Measurements from ENCODE around the gene BUD23. TPM values are rescaled to one million over a fixed set of nuclear protein-coding genes. Genes with fewer than 3 reads are reported as not detected.
"Not testable (repeated sequence)": the region's sequence is repeated elsewhere in the genome, so short reads cannot be mapped to it uniquely, and the experiment has no call there.

Gene BUD23, protein sequence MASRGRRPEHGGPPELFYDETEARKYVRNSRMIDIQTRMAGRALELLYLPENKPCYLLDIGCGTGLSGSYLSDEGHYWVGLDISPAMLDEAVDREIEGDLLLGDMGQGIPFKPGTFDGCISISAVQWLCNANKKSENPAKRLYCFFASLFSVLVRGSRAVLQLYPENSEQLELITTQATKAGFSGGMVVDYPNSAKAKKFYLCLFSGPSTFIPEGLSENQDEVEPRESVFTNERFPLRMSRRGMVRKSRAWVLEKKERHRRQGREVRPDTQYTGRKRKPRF
- total RNA-seq (2014; rRNA removed; shearing (Covaris generic)): 91.2 and 144 TPM in 2 replicates

DNA sequence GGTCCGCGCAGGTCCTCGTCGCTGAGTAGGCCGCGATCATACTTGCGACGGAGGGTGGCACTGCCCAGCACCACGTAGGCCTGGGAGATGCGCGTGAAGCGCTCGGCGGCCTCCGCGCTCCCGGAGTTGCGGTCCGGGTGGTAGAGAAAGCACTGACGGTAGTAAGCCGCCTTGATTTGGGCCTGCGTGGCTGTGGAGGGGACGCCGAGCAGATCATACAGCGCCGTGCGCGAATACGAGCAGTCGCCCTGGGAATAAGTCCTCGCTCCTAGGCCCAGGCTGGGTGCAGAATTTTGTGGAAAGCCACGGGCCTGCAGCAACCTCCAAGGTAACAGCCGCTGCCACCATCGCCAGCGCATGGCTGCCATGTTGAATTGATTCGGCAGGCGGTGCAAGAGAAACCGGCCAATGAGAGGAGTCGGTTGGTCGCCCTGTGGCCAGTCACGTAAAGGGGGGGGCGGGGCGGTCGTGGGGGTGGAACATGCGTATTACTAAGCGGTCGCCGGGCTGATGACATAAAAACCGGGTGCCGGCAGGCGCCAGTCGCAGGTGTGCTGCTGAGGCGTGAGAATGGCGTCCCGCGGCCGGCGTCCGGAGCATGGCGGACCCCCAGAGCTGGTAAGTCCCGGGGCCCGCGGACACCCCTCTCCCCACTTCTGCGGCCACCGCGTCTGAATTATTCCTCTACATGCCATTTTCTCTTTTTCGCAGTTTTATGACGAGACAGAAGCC, at the start of gene BUD23, which contains the start of gene DNAJC30:
Gene BUD23, plus strand, starts transcription at position 542 of the 732 bp plus-strand sequence. Its CDS starts 29 bp downstream, at position 571.
Gene DNAJC30, minus strand, starts transcription at position 398 of the 732 bp plus-strand sequence. Its CDS starts 30 bp downstream, at position 368.
- DNase-seq (ENCODE audit: low read depth): peak; percentile 95

DNA sequence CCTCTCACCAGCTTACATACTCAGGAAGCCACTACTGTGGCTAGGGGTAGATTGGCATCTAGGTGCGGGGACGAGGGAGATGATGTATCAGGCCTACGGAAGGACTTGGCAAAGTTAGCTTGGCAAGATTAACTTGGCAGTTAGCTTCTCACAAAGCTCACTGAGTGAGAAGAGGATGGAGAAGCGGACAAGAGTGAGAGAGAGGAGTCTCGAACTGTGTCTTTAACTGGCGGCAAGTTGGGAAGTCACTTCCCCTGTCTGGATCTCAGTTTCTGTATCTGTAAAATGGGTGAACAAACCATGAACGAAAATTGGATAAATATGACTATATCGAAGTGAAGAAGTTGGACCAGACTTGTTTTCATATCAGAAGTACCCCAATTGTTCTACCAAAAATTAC, 49.6 kb upstream of the BUD23 start:
- DNase-seq (ENCODE audit: low read depth): no peak

DNA sequence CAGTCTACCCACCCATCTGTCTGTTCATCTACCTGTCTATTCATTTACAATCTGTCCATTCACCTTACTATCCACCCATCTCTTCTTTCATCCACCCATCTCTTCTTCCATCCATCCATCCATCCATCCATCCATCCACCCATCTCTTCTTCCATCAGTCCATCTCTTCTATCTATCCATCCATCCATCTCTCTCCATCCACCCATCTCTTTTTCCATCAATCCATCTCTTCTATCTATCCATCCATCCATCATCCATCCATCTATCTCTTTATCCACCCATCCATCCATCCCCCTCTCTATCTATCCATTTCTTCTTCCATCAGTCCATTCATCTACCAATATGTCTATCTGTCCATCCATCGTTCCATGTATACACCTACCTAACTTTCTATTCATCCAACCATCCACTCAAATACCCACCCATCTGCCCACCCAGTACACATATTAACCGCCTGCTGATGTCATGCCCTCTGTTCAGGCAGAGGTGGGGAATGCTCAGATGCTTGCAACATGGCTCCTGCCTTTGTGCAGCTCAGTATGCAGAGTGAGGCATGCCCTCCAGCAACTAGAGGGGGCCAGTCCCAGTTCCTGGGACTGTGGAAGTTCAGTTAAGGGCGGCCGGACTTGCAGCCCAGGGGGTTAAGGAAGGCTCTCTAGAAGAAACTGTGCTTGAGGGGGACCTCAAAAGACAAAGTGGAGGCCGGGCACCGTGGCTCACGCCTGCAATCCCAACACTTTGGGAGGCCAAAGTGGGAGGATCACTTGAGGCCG, 47.8 kb upstream of the BUD23 start:
- DNase-seq (ENCODE audit: low read depth): no peak

DNA sequence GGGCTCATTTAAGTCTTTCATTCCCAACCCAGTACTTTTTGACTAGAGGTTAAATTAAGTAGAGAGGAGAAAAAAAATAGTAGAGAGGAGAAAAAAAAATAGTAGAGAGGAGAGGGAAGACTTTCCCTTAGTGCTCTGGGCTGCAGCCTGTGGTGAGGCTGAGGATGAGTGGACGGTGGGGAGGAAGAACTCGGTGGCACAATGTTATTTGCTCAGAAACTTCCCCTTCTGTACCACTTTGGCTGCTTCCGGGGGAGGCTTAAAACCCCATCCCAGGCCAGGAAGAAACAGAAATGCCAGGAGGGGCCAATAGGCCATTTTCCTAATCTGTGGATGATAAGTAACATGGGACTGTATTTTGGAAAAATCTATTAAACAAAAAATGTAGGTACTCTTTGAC, 44.5 kb upstream of the BUD23 start:
- DNase-seq (ENCODE audit: low read depth): no peak

DNA sequence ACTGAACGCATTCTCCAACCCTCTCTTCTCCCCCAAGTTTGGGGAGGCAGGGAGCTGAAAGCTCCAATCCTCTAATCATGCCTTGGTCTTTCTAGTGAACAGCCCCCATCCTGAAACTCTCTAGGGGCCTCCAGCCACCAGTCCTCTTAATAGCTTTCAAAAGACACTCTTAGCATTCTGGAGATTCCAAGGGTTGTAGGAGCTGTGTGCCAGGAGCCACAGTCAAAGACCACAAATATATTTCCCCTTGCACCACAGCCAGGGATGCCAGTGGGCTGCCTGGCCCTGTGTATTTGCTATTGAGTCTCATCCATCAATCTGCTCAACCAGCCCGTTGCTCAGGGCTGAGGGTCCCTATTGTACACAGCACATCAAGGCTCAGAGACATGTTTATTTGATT, 40.6 kb upstream of the BUD23 start:
- DNase-seq (ENCODE audit: low read depth): no peak

DNA sequence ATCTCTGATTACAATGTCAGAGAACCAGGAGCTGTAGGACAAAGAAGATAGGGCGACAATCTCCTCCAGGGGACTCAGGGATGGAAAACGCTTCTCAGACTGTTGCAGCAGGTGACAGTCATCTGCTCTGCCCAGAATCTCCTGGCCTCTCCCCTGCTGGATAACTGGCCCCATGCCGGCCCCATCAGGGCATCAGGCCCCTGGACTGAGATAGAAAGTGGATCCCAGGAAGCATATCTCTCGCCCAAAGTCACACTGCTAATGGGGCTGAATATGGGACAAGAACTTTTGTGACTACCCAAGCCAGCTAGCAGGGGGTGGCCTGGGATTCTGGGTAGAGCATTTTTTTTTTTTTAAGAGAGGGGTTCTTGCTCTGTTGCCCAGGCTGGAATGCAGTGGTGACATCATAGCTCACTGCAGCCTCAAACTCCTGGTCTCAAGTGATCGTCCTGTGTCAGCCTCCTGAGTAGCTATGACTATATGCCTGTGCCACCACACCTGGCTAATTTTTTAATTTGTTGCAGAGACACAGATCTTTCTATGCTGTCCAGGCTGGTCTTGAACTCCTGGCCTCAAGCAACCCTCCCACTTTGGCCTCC, 38.6 kb upstream of the BUD23 start:
- DNase-seq (ENCODE audit: low read depth): no peak

DNA sequence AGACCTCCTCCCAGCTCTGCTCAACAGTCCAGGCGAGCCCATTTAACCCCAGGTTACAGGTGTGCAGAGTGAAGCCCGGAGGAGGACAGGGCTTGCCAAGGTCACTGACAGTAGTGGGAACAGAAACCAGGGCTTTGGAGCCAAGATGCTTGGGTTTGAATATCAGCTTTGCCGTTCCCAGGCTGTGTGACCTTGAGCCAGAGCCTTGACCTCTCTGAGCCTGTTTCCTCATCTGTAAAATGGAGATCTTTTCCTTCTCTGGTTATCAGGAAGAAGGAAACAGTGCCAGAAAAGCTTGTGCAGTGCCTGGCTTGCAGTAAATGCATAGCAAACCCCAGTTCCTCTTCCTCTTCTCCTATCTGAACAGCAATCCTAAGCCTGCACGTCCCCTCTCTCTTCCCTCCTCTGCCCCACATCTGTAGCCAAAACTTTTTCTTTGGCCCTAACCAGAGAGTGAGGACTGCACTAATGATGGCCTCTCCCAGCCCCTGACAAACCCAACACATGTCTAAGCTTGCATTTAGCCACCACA, 37.7 kb upstream of the BUD23 start:
- DNase-seq (ENCODE audit: low read depth): no peak

DNA sequence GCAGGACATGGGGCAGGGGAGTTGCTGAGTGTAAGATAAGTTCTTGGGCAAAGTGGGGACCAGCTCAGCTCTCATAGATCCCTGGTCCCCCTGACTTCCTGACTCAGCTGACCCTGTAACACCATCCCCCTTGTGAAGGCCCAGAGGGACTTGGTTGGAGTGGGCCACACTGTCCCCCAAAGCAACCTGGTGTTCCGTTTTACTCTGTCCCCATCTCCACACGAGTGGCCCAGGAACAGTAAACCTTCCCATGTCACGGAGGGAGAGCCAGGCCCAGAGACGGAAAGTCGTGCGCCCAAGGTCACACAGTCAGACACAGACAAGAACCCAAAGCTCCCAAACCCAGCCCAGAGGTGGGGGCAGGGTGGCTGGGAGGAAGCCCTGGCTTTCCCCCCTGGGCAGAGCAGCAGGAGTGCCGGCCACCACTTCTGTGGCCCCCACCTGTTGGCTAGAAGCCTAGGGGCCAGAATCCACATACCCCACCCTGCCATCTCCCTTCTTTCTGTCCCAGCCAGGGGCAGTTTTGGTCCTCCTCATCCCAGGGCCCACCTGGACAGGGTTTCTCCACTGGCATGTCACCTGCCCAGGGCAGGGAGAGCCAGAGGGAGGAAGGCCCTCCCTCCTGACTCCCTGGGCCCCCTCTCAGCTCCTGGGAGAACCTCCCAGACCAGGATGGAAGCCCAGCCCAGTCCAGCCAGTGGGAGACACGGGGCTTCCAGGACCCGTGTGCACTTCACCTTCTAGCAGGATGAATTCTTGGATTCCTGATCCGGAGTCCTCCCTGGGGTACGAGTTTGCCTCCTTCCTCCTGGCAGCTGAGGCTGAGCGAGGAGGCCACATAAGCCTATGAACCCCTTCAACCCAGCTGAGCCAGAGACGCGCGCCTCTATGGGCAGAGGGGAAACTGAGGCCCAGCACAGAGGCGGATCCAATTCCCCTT, 36.3 kb upstream of the BUD23 start:
- DNase-seq (ENCODE audit: low read depth): no peak

DNA sequence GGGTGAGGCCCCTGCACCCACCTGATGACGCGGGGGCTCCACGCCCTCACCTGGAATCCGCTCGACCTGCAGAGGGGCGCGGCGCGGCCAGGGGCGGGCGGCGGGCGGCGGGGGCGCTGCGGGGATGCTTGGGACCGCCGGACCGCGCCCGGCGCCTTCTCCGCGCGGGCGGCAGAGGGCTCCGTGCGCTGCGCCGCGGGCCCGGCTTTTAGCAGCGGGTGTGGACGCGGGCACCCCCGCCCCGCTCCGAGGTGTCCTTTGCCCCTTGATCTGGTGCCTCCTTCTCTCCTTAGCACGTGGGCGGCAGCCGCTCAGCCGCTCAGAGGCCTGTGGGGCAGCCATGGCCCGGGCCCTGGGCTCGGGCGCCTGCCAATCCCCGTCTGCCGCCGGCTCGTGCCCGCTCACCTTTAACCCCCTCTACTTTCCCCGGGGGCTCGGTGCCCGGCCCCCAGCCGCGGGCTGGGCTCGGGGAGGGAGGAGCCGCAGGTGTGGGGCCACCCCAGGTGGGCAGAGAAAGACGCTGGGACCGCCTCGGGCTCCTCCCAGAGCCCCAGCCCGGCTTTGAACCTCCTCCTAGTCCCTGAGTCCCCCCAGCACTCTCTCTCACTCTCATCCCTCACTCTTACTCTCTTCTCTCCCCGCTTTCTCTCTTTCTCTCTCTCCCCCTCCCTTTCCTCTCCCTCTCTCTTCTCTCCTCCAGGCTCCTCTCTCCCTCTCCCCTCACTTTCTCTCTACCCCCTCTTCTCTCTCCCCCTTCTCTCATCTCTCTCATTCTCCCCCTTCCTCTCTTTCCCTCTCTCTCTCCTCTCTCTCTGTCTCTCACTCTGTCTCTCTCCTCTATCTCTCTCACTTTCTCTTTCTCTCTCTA, 35.4 kb upstream of the BUD23 start:
- DNase-seq (ENCODE audit: low read depth): no peak

DNA sequence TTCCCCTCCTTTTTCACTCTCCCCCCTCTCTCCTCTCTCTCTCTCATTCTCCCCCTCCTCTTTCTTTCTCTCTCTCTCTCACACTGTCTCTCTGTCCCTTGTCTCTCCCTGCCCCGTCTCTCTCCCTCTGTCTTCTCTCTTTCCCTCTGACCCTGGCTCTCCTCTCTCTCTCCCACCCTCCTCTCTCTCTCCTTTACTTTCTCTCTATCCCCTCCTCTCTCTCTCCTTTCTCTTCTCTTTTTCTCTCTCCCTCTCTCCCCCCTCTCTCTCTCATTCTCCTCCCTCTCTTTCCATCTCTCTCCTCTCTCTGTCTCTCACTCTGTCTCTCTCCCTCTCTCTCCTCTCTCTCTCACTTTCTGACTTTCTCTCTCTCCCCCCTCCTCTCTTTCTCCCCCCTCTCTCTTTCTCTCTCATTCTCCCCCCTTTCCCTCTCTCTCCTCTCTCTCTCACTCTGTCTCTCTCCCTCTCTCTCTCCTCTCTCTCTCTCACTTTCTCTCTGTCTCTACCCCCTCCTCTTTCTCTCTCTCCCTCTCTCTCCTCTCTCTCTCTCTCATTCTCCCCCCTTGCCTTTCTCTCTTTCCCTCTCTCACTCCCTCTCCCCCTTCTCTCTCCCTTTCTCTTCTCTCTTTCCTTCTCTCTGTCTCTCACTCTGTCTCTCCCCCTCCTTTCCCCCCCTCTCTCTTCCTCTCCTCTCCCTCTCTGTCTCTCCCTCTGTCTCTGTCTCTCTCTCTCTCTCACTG, 34.6 kb upstream of the BUD23 start:
- no peak for DNase-seq (ENCODE audit: low read depth)

DNA sequence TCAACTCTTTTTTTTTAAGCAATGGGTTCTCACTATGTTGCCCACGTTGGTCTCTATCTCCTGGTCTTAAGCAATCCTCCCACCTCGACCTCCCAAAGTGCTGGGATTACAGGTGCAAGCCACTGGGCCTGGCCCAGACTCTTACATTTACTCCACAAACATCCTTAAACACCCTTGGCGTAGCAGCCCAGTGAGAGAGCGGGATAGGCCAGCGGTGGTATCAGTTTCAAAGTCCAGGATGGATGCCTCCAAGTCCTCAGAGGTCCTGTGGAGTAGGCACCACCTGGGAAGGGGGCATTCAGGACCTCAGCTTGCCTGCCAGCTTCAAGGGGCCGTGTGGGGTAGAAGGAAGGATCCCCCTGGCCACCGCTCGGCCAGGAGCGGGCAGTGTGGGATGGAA, 33.8 kb upstream of the BUD23 start:
- no peak for DNase-seq (ENCODE audit: low read depth)

DNA sequence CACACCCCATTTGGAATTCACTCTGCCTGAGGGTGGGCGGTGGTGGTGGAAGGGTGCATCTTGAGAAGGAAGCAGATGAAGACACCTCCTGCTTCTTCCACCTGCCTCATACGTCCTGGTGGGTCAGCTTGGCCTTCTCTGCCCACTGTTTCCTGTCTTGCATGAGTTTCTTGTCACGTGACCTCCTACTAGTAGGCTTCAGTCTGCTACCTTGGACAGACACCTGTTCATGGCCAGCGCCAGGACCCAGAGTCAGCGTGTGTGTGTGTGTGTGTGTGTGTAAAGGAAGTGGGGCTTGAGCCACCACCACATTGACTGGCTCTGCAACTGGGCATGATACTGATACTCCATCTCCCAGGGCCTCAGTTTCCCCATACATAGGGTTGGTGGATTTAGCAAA, 32.9 kb upstream of the BUD23 start:
- DNase-seq (ENCODE audit: low read depth): no peak

DNA sequence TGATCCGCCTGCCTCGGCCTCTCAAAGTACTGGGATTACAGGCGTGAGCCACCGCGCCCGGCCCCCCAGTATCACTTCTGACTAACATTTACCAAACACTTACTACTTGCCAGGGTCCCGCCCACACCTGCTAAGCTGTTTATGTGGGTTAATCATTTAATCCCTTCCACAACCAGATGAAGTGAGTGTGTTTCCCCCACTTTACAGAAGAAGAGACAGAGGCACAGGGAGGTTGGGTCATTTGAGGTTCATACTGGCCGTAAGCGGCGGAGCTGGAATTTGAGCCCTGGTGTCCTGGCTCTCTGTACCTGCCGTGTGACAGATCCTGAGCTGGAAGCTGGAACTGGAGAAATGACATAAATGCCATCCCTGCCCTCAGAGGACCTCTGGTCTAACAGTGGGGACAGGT, 30.9 kb upstream of the BUD23 start:
- no peak for DNase-seq (ENCODE audit: low read depth)

DNA sequence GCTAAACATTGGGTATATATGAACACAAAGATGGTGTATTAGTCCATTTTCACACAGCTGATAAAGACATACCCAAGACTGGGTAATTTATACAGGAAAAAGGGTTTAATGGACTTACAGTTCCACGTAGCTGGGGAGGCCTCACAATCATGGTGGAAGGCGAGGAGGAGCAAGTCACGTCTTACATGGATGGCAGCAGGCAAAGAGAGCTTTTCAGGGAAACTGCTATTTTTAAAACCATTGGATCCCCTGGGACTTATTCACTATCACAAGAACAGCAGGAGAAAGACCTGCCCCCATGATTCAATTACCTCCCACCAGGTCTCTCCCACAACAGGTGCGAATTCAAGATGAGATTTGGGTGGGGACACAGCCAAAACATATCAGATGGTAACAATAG, 28.1 kb upstream of the BUD23 start:
- DNase-seq (ENCODE audit: low read depth): not testable (repeated sequence)

DNA sequence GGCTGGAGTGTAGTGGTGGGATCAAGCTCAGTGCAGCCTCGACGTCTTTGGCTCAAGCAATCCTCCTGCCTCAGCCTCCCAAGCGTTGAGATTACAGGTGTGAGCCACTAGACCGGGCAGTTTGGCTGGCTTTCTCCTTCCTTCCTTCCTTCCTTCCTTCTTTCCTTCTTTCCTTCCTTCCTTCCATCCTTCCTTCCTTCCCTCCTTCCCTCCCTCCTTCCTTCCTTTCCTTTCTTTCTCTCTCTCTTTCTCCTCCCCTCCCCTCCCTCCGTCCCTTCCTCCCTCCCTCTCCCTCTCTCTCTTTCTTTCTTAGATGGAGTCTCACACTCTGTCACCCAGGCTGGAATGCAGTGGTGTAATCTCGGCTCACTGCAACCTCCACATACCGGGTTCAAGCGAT, 23.4 kb upstream of the BUD23 start:
- no peak for DNase-seq (ENCODE audit: low read depth)

DNA sequence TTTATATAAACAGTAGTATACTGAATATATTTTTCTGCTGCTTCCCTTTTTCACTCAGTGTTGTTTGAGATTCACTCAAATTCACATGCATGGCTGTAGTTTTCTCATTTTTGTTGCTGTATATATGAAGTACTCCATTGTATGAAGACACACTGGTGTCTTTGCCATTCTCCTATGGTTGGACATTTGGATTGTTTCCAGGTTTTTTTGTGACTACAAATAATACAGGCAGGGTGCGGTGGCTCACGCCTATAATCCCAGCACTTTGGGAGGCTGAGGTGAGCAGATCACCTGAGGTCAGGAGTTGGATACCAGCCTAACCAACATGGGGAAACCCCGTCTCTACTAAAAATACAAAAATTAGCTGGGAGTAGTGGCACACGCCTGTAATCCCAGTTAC, 22.8 kb upstream of the BUD23 start:
- not testable (repeated sequence) for DNase-seq (ENCODE audit: low read depth)

DNA sequence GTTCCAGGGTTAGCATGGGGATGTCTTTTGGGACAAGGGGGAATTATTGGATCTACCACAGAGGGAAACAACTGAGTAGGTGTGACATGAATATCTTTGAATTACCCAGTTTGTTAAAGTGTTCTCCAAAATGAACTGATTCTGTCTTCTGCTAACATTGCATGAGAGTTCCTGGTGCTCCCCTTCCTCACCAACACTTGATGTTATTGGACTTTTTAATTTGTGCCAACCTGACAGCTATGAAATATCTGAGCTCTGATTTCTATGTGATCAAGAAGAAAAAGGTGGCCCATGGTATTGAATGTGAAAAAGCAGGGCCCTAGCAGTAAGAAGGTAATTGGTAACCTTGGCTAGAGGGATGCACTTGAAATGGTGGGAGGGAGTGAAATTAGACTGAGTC, 20.4 kb upstream of the BUD23 start:
- DNase-seq (ENCODE audit: low read depth): no peak

DNA sequence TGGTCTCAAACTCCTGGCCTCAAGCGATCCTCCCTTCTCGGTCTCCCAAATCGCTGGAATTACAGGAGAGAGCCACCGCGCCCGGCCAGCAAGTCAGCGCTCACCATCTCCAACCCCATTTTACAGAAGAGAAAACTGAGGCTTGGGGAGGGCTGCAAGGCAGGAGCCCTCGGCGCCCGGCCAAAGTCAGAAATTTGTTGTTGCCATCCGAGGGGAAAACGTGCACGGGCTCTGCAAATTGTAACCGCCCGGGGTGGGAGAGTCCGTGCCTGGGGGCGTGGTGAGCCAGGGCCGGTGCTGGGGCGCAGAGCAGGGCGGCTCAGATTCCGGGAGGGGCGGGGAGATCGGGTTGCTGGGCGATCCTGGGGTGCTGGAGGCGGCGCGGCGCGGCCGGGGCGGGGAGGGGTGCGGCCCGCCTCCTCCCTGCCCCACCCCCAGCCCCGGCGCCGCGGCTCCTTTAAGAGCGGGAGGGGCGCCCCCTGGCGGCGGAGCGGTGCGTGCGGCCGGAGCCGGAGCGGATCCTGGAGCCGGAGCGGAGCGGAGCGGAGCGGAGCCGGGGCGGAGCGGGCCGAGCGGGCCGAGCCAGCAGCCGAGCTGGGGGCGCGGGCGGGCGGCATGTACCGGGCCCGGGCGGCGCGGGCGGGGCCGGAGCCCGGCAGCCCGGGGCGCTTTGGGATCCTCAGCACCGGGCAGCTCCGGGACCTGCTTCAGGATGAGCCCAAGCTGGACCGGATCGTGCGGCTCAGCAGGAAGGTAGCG, 15.9 kb upstream of the BUD23 start, which contains the start of gene VPS37D:
Gene VPS37D, plus strand, starts transcription at position 488 of the 759 bp plus-strand sequence. Its CDS starts 128 bp downstream, at position 616.
- DNase-seq (ENCODE audit: low read depth): peak; percentile 85
